ENCODE data around the gene RRAGC. TPM values are rescaled to one million over a fixed set of nuclear protein-coding genes. Genes with fewer than 3 reads are reported as not detected.
"Not testable (repeated sequence)": the region's sequence is repeated elsewhere in the genome, so short reads cannot be mapped to it uniquely, and the experiment has no call there.

The RRAGC gene
- total RNA-seq, 1 donor from 2014 or later = 18.8 TPM

DNA sequence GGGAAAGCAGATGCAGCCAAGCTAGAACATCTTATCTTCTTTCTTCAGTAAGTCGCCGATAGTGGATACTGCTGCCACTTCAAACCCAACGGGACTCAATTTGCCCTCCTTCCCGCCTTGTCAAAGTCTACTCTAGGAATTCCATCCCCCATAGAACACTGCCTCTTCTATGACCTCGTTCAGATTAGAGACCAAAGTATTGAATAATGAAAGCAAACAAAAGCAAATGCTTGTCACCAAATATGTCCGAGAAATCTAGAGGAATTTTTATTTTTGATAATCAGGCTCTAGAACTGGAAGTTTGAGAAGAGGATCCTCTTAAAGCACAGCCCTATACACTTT is 853 bp upstream of the RRAGC start:
- FAIRE-seq = no peak

DNA sequence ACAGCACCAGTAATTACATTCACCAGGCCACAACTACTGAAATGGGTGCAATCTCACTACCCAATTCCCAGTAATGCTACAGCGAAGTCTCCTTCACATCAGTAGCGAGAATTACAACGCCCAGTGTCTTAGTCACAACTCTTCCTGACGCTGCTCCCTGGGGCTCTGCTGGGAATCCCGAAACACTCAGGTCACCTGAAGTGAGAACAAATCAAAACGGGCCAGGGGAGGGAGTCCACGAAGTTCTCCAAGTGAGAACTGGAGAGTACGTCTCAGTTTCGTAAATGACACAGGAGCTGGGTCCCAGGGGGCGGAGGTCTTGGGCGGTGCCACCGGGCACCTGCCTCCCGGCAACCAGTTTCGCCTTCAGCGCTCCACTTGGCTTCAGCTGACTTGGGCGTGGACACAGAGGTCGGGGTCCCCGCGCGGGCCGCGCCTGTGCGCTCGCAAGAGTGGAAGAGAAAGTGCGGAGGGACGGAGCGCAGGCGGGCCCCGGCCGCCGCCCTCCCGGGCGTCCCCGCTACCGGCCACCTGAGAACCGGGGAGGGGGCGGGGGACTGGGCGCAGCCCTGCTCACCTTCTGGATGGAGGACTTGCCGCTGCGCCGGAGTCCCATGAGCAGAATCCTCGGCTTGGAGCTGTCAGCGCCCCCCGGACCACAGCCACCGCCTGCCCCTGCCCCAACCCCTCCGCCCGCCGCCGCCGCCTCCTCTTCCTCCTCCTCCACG is 575 bp downstream of the RRAGC start:
- FAIRE-seq (no peak), DNase-seq (ENCODE audit: low spot score in 2 of 2) (peak; percentile 46 to 48)

More for the DNA sequence above, 853 bp upstream of the RRAGC start:
- no peak for DNase-seq (ENCODE audit: low spot score in 2 of 2)

DNA sequence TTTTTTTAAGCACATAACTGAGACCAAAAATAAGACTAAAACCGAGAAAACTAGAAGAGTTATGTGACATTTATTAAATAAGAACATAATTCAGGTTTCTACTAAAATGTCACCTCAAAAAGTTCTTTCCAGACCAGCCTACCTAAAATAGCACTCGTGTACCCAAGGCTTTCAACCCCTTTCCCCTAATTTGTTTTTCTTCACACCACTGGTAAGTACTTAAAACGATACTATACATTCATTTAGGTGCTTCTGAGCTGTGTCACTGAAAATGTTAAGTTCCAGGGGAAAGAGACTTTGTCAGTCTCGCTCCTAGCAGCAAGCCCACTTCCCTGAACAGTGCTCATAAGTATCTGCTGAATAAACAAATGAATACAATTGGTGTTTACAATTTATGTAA is 6.8 kb downstream of the RRAGC start:
- DNase-seq (ENCODE audit: low spot score in 2 of 2) (no peak), FAIRE-seq (no peak)

DNA sequence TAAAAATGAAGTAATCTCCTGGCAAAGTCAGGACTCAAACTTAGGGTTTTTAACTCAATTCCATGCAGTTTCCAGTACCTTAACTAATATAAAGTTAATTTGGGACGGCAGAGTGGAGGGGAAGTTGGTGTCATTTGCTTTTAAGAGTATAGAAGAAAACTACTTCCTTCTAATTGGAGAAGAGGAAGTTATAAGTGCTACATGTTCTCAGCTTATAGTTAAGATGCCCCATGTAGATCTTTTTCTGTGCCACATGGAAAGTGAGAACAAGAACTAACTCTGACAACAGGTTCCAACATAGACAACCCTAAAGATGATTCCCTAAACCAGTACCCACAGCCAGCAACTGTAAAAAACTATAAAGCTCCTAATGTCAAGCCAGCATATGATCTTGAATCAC is 11.5 kb downstream of the RRAGC start:
- no peak for FAIRE-seq
- DNase-seq (ENCODE audit: low spot score in 2 of 2) = no peak

GRCh38 chr1:38846210-38846609 is 13.4 kb downstream of the RRAGC start:
- FAIRE-seq (no peak), DNase-seq (ENCODE audit: low spot score in 2 of 2) (no peak)

DNA sequence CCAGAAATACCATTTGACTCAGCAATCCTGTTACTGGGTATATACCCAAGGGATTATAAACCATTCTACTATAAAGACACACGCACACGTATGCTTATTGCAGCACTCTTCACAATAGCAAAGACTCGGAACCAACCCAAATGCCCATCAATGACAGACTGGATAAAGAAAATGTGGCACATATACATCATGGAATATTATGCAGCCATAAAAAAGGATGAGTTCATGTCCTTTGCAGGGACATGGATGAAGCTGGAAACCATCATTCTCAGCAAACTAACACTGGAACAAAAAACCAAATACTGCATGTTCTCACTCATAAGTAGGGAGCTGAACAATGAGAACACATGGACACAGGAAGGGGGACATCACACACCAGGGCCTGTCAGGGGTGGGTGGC is 14.5 kb downstream of the RRAGC start:
- DNase-seq (ENCODE audit: low spot score in 2 of 2); FAIRE-seq: not testable (repeated sequence)

DNA sequence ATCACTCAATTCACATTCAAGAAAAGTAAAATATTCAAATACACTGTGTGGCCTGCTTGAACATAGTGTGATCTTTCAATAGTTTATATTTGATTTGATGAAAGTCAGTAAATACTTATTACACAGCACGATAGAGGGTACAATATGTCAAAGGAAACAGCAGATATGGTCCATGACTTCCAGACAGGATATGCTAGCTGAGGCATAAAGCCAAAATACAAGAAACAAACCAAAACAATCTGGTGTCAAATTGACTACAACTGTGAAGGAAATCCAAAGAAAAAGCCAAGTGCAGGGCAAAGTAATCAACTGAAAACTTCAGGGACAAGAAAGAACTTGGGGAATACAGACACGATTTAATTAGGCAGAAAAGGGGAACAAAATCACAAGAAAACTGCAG is 19.3 kb downstream of the RRAGC start:
- FAIRE-seq (no peak), DNase-seq (ENCODE audit: low spot score in 2 of 2) (no peak)

GRCh38 chr1:38839363-38839762 is 20.2 kb downstream of the RRAGC start:
- DNase-seq (ENCODE audit: low spot score in 2 of 2) = no peak
- no peak for FAIRE-seq

DNA sequence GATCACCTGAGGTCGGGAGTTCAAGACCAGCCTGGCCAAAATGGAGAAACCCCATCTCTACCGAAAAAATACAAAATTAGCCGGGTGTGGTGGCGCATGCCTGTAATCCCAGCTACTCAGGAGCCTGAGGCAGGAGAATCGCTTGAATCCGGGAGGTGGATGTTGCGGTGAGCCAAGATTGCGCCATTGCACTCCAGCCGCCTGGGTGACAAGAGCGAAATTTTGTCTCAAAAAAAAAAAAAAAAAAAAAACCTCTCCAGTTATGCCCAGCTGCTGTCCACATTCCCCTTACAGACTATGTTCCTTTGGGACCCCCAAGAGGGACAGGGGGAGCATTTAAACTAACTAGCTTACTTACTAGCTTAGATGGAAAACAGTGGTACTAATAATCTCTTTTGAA is 23.3 kb downstream of the RRAGC start:
- DNase-seq (ENCODE audit: low spot score in 2 of 2); FAIRE-seq: not testable (repeated sequence)

- FAIRE-seq = peak; percentile 37
- peak in 1 of 2 donors; percentile 58 for DNase-seq (ENCODE audit: low spot score in 2 of 2)
These were observed 24.4 kb downstream of the RRAGC start for GRCh38 chr1:38834937-38835827.

- FAIRE-seq = no peak
- no peak for DNase-seq (ENCODE audit: low spot score in 2 of 2)
These were observed 25.3 kb downstream of the RRAGC start for GRCh38 chr1:38834221-38834782.

DNA sequence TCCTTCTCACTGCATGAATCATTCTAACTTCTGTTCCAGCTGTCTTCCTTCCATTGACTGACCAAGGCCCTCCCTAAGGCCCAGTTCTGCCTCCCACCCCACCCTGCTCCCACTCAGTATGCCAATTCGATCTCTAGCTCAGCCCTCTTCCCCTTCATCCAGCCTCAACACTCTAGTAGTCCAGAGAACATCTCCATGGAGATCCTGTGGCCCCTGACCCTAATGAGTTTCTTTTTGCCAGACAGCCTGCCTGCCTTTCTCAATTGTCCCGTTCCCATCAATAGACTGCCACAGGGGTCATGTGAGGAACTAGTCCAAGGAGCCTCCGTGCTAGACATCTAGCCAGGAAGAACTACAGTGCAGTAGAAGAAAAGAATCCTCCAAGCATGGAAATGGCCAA is 26.4 kb downstream of the RRAGC start:
- FAIRE-seq = no peak

GRCh38 chr1:38832370-38832734 is 27.2 kb downstream of the RRAGC start:
- DNase-seq (ENCODE audit: low spot score in 2 of 2) = no peak
- FAIRE-seq = no peak

More for the DNA sequence above, 26.4 kb downstream of the RRAGC start:
- DNase-seq (ENCODE audit: low spot score in 2 of 2) = no peak

DNA sequence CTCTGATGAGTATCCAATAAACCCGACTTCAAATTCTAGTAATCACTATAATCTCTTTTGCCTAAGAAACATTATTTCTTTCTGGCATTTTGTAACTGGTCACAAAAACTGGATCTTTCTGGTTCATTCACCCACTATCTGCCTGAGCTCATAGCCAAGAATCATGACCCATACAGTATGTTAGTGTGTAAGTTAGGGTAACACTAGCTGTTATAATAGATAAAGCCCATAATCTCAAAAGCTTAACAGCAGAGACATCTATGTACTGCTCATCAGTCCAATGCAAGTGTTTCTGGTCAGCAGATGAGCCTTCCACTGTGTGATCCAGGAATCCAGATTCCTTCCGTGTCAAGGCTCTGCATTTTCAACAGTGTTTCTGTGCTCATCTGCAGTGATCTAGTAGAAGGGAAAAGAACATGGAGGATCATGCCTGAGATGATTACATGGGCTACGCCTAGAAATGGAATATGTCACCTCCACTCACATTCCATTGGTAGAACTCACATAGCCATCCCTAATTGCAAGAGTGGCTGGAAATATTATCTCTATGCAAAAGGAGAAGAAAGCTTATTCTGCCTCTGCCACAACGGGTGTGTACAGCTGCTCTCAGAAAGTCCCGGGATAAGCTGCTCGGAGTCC is 27.7 kb downstream of the RRAGC start:
- FAIRE-seq (no peak), DNase-seq (ENCODE audit: low spot score in 2 of 2) (no peak)

- DNase-seq (ENCODE audit: low spot score in 2 of 2) (no peak), FAIRE-seq (no peak)
These were observed 30.2 kb downstream of the RRAGC start for GRCh38 chr1:38829368-38829767.

DNA sequence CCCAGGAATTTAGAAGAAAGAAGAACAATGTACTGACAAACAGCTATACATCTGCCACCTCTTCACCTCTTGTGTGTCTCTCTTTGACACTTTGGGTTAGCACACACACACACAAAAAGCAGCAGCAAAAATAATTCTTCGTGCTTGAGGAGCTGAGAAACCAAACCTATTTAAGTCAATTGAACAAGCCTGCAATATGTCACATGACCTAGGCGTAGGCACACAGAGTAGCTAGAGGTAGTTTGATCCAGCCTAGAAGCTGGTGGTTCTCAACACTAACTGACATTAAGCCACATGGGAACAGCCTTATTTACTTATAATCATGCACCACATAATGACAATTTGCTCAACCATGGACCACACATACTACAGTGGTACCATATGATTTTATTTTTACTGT is 32.3 kb downstream of the RRAGC start:
- DNase-seq (ENCODE audit: low spot score in 2 of 2) = no peak
- FAIRE-seq = no peak

GRCh38 chr1:38826886-38827285 is 32.7 kb downstream of the RRAGC start:
- FAIRE-seq (no peak), DNase-seq (ENCODE audit: low spot score in 2 of 2) (no peak)

- FAIRE-seq (no peak), DNase-seq (ENCODE audit: low spot score in 2 of 2) (no peak)
These were observed 33.3 kb downstream of the RRAGC start for GRCh38 chr1:38826262-38826661.

GRCh38 chr1:38820860-38821259 is 38.7 kb downstream of the RRAGC start:
- no peak for FAIRE-seq
- no peak for DNase-seq (ENCODE audit: low spot score in 2 of 2)

GRCh38 chr1:38819516-38819915 is 40.1 kb downstream of the RRAGC start:
- no peak for DNase-seq (ENCODE audit: low spot score in 2 of 2)
- FAIRE-seq = no peak

- FAIRE-seq = no peak
These were observed 40.5 kb downstream of the RRAGC start for GRCh38 chr1:38819040-38819439.

More at GRCh38 chr1:38819040-38819439, 40.5 kb downstream of the RRAGC start:
- no peak for DNase-seq (ENCODE audit: low spot score in 2 of 2)
